Measurements from ENCODE around the gene IL36G. TPM values are rescaled to one million over a fixed set of nuclear protein-coding genes. Genes with fewer than 3 reads are reported as not detected.

Gene IL36G
- polyA plus RNA-seq, 1 donor, result 0.51 TPM

DNA sequence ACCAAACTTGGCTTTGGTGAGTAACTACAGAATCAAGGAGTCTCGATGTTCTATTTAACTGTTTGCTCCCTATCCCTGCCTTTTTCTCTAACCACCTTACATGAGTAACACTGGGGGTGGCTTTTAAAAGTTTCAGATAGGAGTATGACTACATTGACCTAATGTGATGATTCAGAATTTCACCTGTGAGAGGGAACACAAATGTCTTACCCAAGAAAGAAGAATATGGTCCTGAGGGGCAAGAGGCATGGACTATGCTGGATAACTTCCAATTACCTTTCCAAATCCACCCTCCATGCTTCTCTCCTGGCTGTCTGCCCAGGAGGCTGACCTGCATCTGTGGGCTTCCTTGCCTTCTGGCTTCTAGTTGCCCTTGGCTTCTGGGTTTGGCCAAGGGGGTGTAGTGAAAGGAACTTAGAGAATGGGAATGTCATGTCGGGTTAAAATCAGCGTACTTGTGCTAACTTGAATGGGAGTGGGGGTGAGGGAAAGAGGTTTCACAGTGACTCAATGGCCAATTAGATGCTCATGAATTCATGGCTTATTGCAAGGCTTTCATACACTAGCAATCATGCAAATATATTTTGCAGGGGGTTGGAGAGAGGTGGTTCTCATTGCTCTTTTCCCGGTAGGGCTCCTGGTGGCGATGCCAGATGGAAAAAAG is 5.3 kb upstream of the IL36G start:
- H3K36me3 ChIP-seq (ENCODE audit: control insufficient read depth, insufficient read depth, low read length), result no peaks in the 10 kb centered on the region
- H3K27me3 ChIP-seq (ENCODE audit: control insufficient read depth, insufficient read depth, low read length), result peaks cover 13% of the 10 kb centered on the region
- no peak overlapping the region for H3K27ac ChIP-seq (ENCODE audit: low read length)
- H3K9me3 ChIP-seq (ENCODE audit: control insufficient read depth, low read depth, low read length), result no peaks in the 10 kb centered on the region
- no peak overlapping the region for H3K4me3 ChIP-seq (ENCODE audit: low read length)
- H3K4me1 ChIP-seq (ENCODE audit: control insufficient read depth, insufficient read depth, low read length), result no peaks in the 10 kb centered on the region
- no peak for DNase-seq
- 92% methylated on average over 2 of the region's 5 CpGs for WGBS (ENCODE audit: insufficient coverage, low lambda C conversion rate)

DNA sequence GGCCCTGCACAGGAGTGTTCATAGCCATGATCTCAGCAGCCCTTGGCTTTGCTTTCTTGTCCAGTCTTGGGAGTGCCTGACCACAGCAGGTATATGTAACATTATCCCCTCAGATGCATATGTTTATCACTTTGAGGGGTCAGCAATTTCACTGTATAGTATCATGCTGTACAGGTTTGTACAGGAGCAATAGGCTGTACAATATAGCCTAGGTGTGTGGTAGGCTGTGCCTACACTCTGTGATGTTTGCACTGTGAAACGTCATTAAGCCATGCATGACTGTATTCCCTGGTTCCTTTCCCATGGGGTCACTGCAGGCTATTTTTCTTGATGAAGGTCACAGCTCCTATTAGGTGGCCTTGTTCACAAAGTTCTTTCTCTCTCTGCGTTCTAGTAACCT is 4.7 kb upstream of the IL36G start:
- Histone ChIP-seq H3K4me1 (ENCODE audit: control insufficient read depth, insufficient read depth, low read length) (no peaks in the 10 kb centered on the region), H3K27ac (ENCODE audit: low read length) (no peak overlapping the region), H3K4me3 (ENCODE audit: low read length) (no peak overlapping the region), H3K36me3 (ENCODE audit: control insufficient read depth, insufficient read depth, low read length) (no peaks in the 10 kb centered on the region), H3K27me3 (ENCODE audit: control insufficient read depth, insufficient read depth, low read length) (peaks cover 13% of the 10 kb centered on the region), H3K9me3 (ENCODE audit: control insufficient read depth, low read depth, low read length) (no peaks in the 10 kb centered on the region)
- 20% methylated on average over 1 of the region's 2 CpGs for WGBS (ENCODE audit: insufficient coverage, low lambda C conversion rate)
- DNase-seq, result no peak

DNA sequence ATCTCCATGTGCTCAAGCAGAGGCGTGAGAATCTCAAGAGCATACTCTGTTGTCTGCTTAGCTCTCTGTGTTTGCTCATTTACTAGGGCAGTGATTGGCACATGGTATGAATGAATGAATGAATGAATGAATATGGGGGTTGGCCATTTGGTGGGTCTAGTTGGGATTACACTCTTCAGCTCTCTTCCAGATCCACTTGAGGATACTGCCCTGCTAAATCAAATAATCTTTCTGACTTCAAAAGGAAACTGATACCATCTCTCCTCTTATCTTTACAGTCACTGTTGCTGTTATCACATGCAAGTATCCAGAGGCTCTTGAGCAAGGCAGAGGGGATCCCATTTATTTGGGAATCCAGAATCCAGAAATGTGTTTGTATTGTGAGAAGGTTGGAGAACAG is 1.9 kb downstream of the IL36G start:
- H3K27me3 ChIP-seq (ENCODE audit: control insufficient read depth, insufficient read depth, low read length), result peaks cover 12% of the 10 kb centered on the region
- H3K36me3 ChIP-seq (ENCODE audit: control insufficient read depth, insufficient read depth, low read length), result no peaks in the 10 kb centered on the region
- no CpG with 5 or more reads among the region's 1 CpG for WGBS (ENCODE audit: insufficient coverage, low lambda C conversion rate)
- H3K9me3 ChIP-seq (ENCODE audit: control insufficient read depth, low read depth, low read length), result no peaks in the 10 kb centered on the region
- H3K4me1 ChIP-seq (ENCODE audit: control insufficient read depth, insufficient read depth, low read length), result no peaks in the 10 kb centered on the region
- H3K4me3 ChIP-seq (ENCODE audit: low read length), result no peak overlapping the region
- no peak overlapping the region for H3K27ac ChIP-seq (ENCODE audit: low read length)
- DNase-seq, result no peak

DNA sequence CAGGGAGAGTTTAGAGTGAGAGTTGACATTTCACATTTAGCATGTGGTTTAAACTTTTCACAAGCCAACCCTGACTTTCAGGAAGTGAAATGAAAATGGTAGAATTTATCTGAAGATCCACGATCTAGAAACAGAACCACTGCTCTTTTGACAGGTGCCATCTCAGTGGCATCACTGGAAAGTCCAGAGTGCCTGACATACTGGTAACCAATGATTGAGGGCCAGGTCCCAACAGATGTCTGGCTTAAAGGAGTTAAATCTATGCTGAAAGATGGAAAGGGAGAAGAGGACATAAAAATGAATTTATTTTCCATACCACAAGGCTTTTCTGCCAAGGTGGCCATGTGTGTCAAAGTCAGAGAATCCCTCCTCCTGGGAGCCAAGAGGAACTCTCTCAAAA is 2.7 kb downstream of the IL36G start:
- Histone ChIP-seq H3K27ac (ENCODE audit: low read length) (no peak overlapping the region), H3K4me3 (ENCODE audit: low read length) (no peak overlapping the region), H3K9me3 (ENCODE audit: control insufficient read depth, low read depth, low read length) (no peaks in the 10 kb centered on the region), H3K36me3 (ENCODE audit: control insufficient read depth, insufficient read depth, low read length) (no peaks in the 10 kb centered on the region), H3K27me3 (ENCODE audit: control insufficient read depth, insufficient read depth, low read length) (peaks cover 12% of the 10 kb centered on the region), H3K4me1 (ENCODE audit: control insufficient read depth, insufficient read depth, low read length) (no peaks in the 10 kb centered on the region)
- DNase-seq, result no peak
- no CpG with 5 or more reads among the region's 1 CpG for WGBS (ENCODE audit: insufficient coverage, low lambda C conversion rate)

DNA sequence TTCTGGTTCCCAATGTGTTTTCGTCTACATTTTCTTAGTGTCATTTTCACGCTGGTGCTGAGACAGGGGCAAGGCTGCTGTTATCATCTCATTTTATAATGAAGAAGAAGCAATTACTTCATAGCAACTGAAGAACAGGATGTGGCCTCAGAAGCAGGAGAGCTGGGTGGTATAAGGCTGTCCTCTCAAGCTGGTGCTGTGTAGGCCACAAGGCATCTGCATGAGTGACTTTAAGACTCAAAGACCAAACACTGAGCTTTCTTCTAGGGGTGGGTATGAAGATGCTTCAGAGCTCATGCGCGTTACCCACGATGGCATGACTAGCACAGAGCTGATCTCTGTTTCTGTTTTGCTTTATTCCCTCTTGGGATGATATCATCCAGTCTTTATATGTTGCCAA is 7.3 kb downstream of the IL36G start:
- H3K27me3 ChIP-seq (ENCODE audit: control insufficient read depth, insufficient read depth, low read length), result peaks cover 4% of the 10 kb centered on the region
- no peak overlapping the region for H3K27ac ChIP-seq (ENCODE audit: low read length)
- no peaks in the 10 kb centered on the region for H3K9me3 ChIP-seq (ENCODE audit: control insufficient read depth, low read depth, low read length)
- WGBS (ENCODE audit: insufficient coverage, low lambda C conversion rate), result no CpG with 5 or more reads among the region's 5 CpGs
- no peak for DNase-seq
- no peaks in the 10 kb centered on the region for H3K4me1 ChIP-seq (ENCODE audit: control insufficient read depth, insufficient read depth, low read length)
- no peaks in the 10 kb centered on the region for H3K36me3 ChIP-seq (ENCODE audit: control insufficient read depth, insufficient read depth, low read length)
- H3K4me3 ChIP-seq (ENCODE audit: low read length), result no peak overlapping the region

DNA sequence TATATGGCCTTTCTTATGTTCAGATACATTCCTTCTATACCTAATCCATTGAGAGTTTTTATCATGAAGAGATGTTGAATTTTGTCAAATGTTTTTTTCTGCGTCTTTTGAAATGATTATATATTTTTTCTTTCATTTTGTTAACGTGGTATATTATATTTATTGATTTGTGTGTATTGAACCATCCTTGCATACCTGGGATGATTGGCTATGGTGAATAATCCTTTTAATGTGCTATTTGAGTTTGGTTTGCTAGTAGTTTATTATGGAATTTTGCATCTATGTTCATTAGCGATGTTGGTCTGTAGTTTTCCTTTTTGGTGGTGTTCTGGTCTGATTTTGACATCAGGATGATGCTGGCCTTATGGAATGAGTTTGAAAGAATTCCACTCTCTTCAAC is 11.8 kb downstream of the IL36G start:
- Histone ChIP-seq H3K4me3 (ENCODE audit: low read length) (no peak overlapping the region), H3K4me1 (ENCODE audit: control insufficient read depth, insufficient read depth, low read length) (no peaks in the 10 kb centered on the region), H3K27me3 (ENCODE audit: control insufficient read depth, insufficient read depth, low read length) (peaks cover 3% of the 10 kb centered on the region), H3K36me3 (ENCODE audit: control insufficient read depth, insufficient read depth, low read length) (no peaks in the 10 kb centered on the region), H3K27ac (ENCODE audit: low read length) (no peak overlapping the region), H3K9me3 (ENCODE audit: control insufficient read depth, low read depth, low read length) (peaks cover 6% of the 10 kb centered on the region)
- WGBS (ENCODE audit: insufficient coverage, low lambda C conversion rate), result 73% methylated on average over 3 of the region's 3 CpGs
- DNase-seq, result no peak

DNA sequence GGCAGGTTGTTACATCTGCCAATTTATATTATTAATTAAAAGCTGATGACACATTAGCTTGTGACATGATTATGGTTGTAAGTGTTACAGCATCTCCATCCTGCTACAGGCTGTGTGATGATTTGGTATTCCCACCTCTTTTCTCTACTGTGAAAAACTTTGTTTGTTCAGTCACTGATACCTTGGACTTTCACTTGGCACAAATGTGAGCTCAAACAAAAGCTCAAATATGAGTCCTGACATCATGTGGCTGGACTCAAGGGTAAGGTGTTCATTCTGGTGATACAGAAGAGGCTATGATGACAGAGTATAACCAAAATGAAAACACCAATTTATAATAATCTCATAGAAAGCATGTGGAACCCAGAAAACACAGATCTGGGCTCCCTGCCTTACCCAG is 16.0 kb downstream of the IL36G start:
- no peaks in the 10 kb centered on the region for H3K4me1 ChIP-seq (ENCODE audit: control insufficient read depth, insufficient read depth, low read length)
- H3K27ac ChIP-seq (ENCODE audit: low read length), result no peak overlapping the region
- no peaks in the 10 kb centered on the region for H3K36me3 ChIP-seq (ENCODE audit: control insufficient read depth, insufficient read depth, low read length)
- no peak for DNase-seq
- peaks cover 3% of the 10 kb centered on the region for H3K27me3 ChIP-seq (ENCODE audit: control insufficient read depth, insufficient read depth, low read length)
- H3K9me3 ChIP-seq (ENCODE audit: control insufficient read depth, low read depth, low read length), result peaks cover 6% of the 10 kb centered on the region
- no peak overlapping the region for H3K4me3 ChIP-seq (ENCODE audit: low read length)

DNA sequence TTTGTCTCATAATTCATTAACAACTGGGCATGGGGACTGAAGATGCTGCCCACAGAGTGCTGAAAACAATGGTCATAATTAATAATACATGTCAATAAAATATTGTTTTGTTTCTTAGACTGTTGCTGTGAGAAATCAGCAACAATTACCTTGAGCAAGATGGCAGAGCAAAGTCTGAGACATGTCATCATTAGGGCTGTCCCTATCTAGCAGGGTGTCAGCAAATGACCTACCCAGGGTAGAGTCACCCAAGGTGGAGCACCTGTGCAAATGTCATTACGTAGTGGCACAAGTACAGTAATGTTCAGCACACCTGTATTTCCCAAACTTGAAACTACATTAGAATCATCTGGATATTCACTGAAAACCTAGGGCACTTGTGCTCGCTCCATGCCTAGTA is 16.8 kb downstream of the IL36G start:
- no peak overlapping the region for H3K4me3 ChIP-seq (ENCODE audit: low read length)
- peaks cover 6% of the 10 kb centered on the region for H3K9me3 ChIP-seq (ENCODE audit: control insufficient read depth, low read depth, low read length)
- no peaks in the 10 kb centered on the region for H3K4me1 ChIP-seq (ENCODE audit: control insufficient read depth, insufficient read depth, low read length)
- no CpG with 5 or more reads among the region's 2 CpGs for WGBS (ENCODE audit: insufficient coverage, low lambda C conversion rate)
- H3K27me3 ChIP-seq (ENCODE audit: control insufficient read depth, insufficient read depth, low read length), result peaks cover 3% of the 10 kb centered on the region
- no peaks in the 10 kb centered on the region for H3K36me3 ChIP-seq (ENCODE audit: control insufficient read depth, insufficient read depth, low read length)
- H3K27ac ChIP-seq (ENCODE audit: low read length), result no peak overlapping the region
- DNase-seq, result no peak

DNA sequence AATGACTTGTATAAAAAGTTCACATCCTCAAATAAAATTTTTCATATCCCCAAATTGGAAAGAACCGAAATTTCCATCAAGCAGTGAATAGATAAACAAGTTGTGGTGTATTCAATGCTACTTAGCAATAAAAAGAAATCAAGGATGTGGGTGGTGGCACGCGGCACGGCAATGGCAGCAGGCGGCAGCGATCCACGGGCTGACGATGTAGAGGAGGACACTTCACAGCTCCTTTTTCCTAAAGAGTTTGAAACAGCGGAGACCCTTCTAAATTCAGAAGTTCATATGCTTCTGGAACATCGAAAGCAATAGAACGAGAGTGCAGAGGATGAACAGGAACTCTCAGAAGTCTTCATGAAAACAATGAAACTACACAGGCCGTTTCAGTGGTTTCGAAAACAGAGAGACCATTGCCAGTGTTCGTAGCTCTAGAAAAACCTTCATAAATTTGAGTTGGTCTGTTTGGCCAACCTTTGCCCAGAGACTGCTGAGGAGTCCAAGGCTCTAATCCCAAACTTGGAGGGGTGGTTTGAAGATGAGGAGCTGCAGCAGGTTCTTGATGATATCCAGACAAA is 17.6 kb downstream of the IL36G start:
- Histone ChIP-seq H3K36me3 (ENCODE audit: control insufficient read depth, insufficient read depth, low read length) (no peaks in the 10 kb centered on the region), H3K27ac (ENCODE audit: low read length) (no peak overlapping the region), H3K4me3 (ENCODE audit: low read length) (no peak overlapping the region), H3K4me1 (ENCODE audit: control insufficient read depth, insufficient read depth, low read length) (no peaks in the 10 kb centered on the region), H3K27me3 (ENCODE audit: control insufficient read depth, insufficient read depth, low read length) (peaks cover 3% of the 10 kb centered on the region), H3K9me3 (ENCODE audit: control insufficient read depth, low read depth, low read length) (peaks cover 6% of the 10 kb centered on the region)
- 92% methylated on average over 5 of the region's 14 CpGs for WGBS (ENCODE audit: insufficient coverage, low lambda C conversion rate)
- no peak for DNase-seq

DNA sequence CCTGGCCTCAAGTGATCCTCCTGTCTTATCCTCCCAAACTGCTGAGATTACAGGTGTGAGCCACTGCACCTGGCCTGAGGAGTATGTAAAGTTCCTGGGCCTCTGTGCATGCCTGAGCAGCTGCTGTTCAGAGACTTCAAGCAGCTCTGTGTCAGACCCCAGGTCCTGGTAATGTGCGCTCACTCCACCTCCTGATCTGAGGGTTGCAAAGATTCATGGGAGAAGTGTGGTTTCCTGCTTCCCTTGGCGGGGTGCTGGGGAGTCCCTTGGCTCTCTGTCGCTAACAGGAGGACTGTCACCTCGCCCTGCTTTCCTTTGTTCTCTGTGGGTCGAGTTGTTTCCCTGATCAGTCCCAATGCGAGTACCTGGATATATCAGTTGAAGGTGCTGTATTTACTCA is 18.8 kb downstream of the IL36G start:
- peaks cover 11% of the 10 kb centered on the region for H3K9me3 ChIP-seq (ENCODE audit: control insufficient read depth, low read depth, low read length)
- H3K27me3 ChIP-seq (ENCODE audit: control insufficient read depth, insufficient read depth, low read length), result peaks cover 3% of the 10 kb centered on the region
- no peaks in the 10 kb centered on the region for H3K4me1 ChIP-seq (ENCODE audit: control insufficient read depth, insufficient read depth, low read length)
- no peak overlapping the region for H3K4me3 ChIP-seq (ENCODE audit: low read length)
- no CpG with 5 or more reads among the region's 6 CpGs for WGBS (ENCODE audit: insufficient coverage, low lambda C conversion rate)
- no peak overlapping the region for H3K27ac ChIP-seq (ENCODE audit: low read length)
- no peak for DNase-seq
- H3K36me3 ChIP-seq (ENCODE audit: control insufficient read depth, insufficient read depth, low read length), result no peaks in the 10 kb centered on the region

DNA sequence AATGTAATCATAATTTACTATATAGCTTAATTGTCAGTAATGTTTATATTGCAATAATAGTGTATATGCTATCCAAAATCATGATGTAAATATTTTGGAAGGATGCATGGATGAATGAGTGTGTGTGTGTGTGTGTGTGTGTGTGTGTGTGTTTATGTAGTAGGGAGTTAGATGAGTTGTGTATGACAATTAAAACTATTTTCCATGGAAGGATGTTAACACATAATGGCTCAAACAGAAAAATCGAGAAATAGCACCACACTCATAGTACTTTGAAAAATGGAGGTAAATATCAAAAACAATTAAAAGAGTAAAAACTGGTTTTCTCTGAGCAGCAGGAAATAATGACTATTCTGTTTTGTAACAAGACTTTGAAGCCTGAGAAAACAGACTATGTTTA is 19.3 kb downstream of the IL36G start:
- H3K27me3 ChIP-seq (ENCODE audit: control insufficient read depth, insufficient read depth, low read length), result peaks cover 3% of the 10 kb centered on the region
- 89% methylated on average over 1 of the region's 1 CpG for WGBS (ENCODE audit: insufficient coverage, low lambda C conversion rate)
- H3K9me3 ChIP-seq (ENCODE audit: control insufficient read depth, low read depth, low read length), result peaks cover 8% of the 10 kb centered on the region
- no peak overlapping the region for H3K27ac ChIP-seq (ENCODE audit: low read length)
- no peaks in the 10 kb centered on the region for H3K4me1 ChIP-seq (ENCODE audit: control insufficient read depth, insufficient read depth, low read length)
- H3K4me3 ChIP-seq (ENCODE audit: low read length), result no peak overlapping the region
- DNase-seq, result no peak
- no peaks in the 10 kb centered on the region for H3K36me3 ChIP-seq (ENCODE audit: control insufficient read depth, insufficient read depth, low read length)
